WTC11 (cell line): ENCODE results near the gene FAM193A.

Experiments used
- CREB1 ChIP-seq: sonication (generic); formaldehyde crosslinking; IDR thresholded peaks from 2 replicates; pipeline ENCODE4 v1.8.0; 2023; ENCODE audit warnings: mild to moderate bottlenecking, missing genetic modification reagents
- FOXP1 ChIP-seq: sonication (generic); formaldehyde crosslinking; IDR thresholded peaks from 2 replicates; pipeline ENCODE4 v1.8.0; 2022; ENCODE audit warnings: missing genetic modification reagents, mild to moderate bottlenecking, moderate library complexity, borderline replicate concordance
- ZNF121 ChIP-seq: sonication (generic); formaldehyde crosslinking; IDR thresholded peaks from 2 replicates; pipeline ENCODE4 v1.8.0; 2023; ENCODE audit warnings: missing genetic modification reagents

- TF ChIP-seq FOXP1 (CRISPR knock-in tag) (no peak), CREB1 (CRISPR knock-in tag) (no peak), ZNF121 (CRISPR knock-in tag) (no peak)
Observed at GRCh38 chr4:2643555-2643954, 107.1 kb downstream of the FAM193A start.
